ENCODE data around the gene P2RY12.

Gene P2RY12

DNA sequence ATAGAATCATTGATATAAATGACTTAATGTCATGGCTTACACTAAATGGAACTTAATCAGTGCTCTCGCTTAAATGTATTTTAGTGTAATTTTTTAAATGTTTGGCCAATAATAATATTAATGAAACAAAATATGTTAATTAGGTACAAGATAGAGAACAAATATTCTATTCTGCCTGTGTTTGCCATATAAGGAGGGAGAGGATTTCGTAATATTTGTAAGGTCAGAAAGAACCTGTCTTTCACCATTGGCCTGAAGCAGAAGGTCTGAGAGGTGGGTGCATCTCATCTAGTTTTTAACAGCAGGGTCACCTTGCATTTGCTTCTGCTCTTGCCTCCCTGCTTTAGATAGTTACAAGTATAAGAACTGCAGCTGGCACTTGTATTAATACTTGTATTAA is 70.4 kb downstream of the P2RY12 start (continued):
- TF ChIP-seq ZNF610 (tag by site-specific recombination; IDR thresholded peaks at IDR 0.05; ENCODE audit: borderline replicate concordance) = no peak
- no peak for TF ChIP-seq ZNF48 (tag by site-specific recombination; IDR thresholded peaks at IDR 0.05)
- TF ChIP-seq ZNF202 (tag by site-specific recombination; IDR thresholded peaks at IDR 0.05; ENCODE audit: borderline replicate concordance) = no peak
- no peak for TF ChIP-seq KLF8 (tag by site-specific recombination; IDR thresholded peaks at IDR 0.05)
- TF ChIP-seq GLI2 (tag by site-specific recombination; IDR thresholded peaks at IDR 0.05; ENCODE audit: borderline replicate concordance, low read depth) = no peak
- TF ChIP-seq, protein P1, sequence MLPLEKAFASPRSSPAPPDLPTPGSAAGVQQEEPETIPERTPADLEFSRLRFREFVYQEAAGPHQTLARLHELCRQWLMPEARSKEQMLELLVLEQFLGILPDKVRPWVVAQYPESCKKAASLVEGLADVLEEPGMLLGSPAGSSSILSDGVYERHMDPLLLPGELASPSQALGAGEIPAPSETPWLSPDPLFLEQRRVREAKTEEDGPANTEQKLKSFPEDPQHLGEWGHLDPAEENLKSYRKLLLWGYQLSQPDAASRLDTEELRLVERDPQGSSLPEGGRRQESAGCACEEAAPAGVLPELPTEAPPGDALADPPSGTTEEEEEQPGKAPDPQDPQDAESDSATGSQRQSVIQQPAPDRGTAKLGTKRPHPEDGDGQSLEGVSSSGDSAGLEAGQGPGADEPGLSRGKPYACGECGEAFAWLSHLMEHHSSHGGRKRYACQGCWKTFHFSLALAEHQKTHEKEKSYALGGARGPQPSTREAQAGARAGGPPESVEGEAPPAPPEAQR (tag by site-specific recombination; IDR thresholded peaks at IDR 0.05) = no peak

DNA sequence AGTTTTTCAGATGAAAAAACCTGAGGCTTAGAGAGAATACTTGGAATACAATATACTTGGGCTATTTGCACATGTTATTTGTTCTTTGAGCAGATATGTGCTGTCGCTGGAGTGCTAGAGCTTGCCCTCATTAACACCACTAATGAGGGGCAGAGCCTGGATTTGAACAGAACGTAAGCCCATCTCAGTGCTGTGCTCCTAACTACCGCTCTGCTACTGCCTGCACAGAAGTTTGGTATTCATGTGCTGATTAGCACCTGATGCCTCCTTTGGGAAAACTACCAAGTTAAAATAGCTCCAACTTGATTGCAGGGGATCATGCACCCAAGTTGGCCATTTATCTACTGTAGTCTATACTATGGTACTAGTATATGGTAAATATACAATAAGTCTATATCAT is 71.6 kb downstream of the P2RY12 start:
- Histone ChIP-seq H3K27ac (ENCODE audit: extremely low read depth, low read depth, low read length) (no peak overlapping the region), H3K9me3 (ENCODE audit: control insufficient read depth, insufficient read depth, low read depth, low read length) (no peaks in the 10 kb centered on the region), H3K4me3 (ENCODE audit: low read depth, low read length) (no peak overlapping the region), H3K36me3 (ENCODE audit: control insufficient read depth in 2 of 2, insufficient read depth in 1 of 2, low read length in 2 of 2) (no peaks in the 10 kb centered on the region), H3K4me1 (ENCODE audit: control insufficient read depth, insufficient read depth, low read length) (no peaks in the 10 kb centered on the region)
- ChIA-PET POLR2A (no interaction called here), CTCF (interaction anchor here (1.1 kb wide), 1 partner anchor 13 kb away, joined by 6 read pairs; no protein-coding TSS in a partner anchor)
- TF ChIP-seq RBAK (tag by site-specific recombination; IDR thresholded peaks at IDR 0.05) (no peak), ZNF19 (tag by site-specific recombination; IDR thresholded peaks at IDR 0.05; ENCODE audit: low read depth) (no peak), SETDB1 (IDR thresholded peaks at IDR 0.05; ENCODE audit: insufficient read length, low read length) (no peak)
- TF ChIP-seq, protein P2, sequence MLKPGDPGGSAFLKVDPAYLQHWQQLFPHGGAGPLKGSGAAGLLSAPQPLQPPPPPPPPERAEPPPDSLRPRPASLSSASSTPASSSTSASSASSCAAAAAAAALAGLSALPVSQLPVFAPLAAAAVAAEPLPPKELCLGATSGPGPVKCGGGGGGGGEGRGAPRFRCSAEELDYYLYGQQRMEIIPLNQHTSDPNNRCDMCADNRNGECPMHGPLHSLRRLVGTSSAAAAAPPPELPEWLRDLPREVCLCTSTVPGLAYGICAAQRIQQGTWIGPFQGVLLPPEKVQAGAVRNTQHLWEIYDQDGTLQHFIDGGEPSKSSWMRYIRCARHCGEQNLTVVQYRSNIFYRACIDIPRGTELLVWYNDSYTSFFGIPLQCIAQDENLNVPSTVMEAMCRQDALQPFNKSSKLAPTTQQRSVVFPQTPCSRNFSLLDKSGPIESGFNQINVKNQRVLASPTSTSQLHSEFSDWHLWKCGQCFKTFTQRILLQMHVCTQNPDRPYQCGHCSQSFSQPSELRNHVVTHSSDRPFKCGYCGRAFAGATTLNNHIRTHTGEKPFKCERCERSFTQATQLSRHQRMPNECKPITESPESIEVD (tag by site-specific recombination; IDR thresholded peaks at IDR 0.05) = no peak
- TF ChIP-seq, protein P3, sequence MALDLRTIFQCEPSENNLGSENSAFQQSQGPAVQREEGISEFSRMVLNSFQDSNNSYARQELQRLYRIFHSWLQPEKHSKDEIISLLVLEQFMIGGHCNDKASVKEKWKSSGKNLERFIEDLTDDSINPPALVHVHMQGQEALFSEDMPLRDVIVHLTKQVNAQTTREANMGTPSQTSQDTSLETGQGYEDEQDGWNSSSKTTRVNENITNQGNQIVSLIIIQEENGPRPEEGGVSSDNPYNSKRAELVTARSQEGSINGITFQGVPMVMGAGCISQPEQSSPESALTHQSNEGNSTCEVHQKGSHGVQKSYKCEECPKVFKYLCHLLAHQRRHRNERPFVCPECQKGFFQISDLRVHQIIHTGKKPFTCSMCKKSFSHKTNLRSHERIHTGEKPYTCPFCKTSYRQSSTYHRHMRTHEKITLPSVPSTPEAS (tag by site-specific recombination; IDR thresholded peaks at IDR 0.05) = no peak
- TF ChIP-seq, protein P4, sequence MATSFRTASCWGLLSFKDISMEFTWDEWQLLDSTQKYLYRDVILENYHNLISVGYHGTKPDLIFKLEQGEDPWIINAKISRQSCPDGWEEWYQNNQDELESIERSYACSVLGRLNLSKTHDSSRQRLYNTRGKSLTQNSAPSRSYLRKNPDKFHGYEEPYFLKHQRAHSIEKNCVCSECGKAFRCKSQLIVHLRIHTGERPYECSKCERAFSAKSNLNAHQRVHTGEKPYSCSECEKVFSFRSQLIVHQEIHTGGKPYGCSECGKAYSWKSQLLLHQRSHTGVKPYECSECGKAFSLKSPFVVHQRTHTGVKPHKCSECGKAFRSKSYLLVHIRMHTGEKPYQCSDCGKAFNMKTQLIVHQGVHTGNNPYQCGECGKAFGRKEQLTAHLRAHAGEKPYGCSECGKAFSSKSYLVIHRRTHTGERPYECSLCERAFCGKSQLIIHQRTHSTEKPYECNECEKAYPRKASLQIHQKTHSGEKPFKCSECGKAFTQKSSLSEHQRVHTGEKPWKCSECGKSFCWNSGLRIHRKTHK (tag by site-specific recombination; IDR thresholded peaks at IDR 0.05) = no peak

DNA sequence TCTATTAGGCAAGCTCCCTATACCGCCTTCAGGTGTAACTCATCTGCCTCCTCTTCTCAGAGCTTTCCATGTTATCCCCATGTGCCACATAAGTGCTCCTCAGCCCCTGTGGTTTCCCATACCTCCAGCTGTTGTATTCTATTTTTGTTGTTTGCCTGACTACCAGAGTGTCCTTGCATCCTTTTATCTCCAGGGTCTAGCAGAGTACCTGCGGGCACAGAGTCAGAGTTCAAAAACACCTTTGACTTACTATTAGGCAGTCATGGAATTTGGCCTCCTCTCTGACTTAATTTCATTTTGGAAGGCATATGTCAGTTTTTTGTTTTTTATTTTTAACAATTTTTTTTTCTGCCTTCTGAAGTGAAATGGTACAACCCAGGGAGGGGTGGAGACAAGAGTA is 75.0 kb downstream of the P2RY12 start:
- H3K36me3 ChIP-seq (ENCODE audit: control insufficient read depth in 2 of 2, insufficient read depth in 1 of 2, low read length in 2 of 2) = no peaks in the 10 kb centered on the region
- H3K27ac ChIP-seq (ENCODE audit: extremely low read depth, low read depth, low read length) = no peak overlapping the region
- no peaks in the 10 kb centered on the region for H3K4me1 ChIP-seq (ENCODE audit: control insufficient read depth, insufficient read depth, low read length)
- CTCF ChIA-PET = interaction anchor here (0.9 to 1.0 kb wide), 2 partner anchors 18 to 130 kb away, joined by 3 read pairs; no protein-coding TSS in a partner anchor
- POLR2A ChIA-PET = no interaction called here
- TF ChIP-seq, protein P5, sequence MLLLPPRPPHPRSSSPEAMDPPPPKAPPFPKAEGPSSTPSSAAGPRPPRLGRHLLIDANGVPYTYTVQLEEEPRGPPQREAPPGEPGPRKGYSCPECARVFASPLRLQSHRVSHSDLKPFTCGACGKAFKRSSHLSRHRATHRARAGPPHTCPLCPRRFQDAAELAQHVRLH (tag by site-specific recombination; IDR thresholded peaks at IDR 0.05) = no peak
- TF ChIP-seq ZNF776 (tag by site-specific recombination; IDR thresholded peaks at IDR 0.05; ENCODE audit: borderline replicate concordance) = no peak
- H3K9me3 ChIP-seq (ENCODE audit: control insufficient read depth, insufficient read depth, low read depth, low read length) = no peaks in the 10 kb centered on the region
- no peak overlapping the region for H3K4me3 ChIP-seq (ENCODE audit: low read depth, low read length)

Measured in HEK293 (cell line).